HG03066 (cell line): ENCODE measurements around the gene SIM2.

Source experiments
- ATAC-seq: cut with Tn5 transposase; IDR thresholded peaks from one replicate; pipeline ENCODE4 v1.9.1; 2021; ENCODE audit warnings: low read depth; ENCODE audit not compliant: unreplicated experiment

The SIM2 gene

DNA sequence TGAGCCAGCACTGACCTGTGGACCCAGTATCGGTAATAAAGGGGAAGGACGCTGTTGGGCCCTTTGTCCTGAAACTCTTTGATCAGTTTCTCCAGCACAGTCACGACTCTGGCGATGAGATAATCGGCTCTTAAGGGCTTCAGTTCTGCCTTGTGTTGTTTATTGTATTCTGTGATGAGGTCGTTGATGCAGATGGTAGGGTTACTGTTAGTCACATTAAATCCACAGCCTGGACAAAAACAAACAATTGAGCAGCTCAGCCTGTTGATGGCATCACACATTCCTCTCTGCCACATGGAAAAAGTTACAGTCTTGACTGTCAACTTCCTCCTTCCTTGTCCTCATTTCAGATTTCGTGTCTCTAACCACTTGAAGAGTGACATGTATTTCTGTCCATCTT is 57.6 kb downstream of the SIM2 start:
- ATAC-seq: no peak

GRCh38 chr21:36757196-36757595 is 58.3 kb downstream of the SIM2 start:
- no peak for ATAC-seq

DNA sequence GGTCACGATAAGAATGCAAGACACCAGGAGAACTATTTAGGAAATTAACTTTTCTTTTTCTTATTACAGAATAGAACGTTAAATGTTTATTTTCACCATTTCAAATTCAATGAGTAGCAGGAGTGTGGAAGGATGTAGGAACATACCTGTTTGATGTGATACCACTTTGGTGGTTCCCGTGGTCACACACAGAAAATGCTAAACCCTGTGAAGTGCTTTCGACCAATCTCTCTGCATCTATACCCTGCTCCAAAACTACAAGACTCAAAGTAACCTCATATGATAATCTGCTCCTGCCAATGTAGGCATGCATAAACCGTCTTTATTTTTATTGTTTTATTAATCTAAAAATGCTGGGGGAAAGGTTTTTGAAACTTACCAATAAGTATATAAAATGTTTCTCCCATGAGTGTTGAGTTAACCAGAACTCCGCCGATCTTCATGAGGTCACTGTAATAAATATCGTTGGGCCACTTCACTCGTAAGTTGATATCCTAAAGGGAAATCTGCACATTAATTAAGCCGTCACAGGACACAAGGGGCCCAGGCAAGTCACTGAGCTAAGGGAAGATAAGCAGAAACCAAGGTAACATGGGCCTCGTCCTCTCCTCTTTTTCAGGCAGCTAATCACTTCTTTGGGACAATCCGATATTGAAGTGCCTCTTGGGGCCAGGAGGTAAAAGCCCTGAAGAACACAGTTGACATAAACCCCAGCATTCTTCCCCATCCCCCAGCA is 60.6 kb downstream of the SIM2 start:
- ATAC-seq: no peak

- ATAC-seq: no peak
Measured at GRCh38 chr21:36761685-36762084, 62.8 kb downstream of the SIM2 start.

- ATAC-seq: no peak
Measured at GRCh38 chr21:36762642-36763041, 63.7 kb downstream of the SIM2 start.

DNA sequence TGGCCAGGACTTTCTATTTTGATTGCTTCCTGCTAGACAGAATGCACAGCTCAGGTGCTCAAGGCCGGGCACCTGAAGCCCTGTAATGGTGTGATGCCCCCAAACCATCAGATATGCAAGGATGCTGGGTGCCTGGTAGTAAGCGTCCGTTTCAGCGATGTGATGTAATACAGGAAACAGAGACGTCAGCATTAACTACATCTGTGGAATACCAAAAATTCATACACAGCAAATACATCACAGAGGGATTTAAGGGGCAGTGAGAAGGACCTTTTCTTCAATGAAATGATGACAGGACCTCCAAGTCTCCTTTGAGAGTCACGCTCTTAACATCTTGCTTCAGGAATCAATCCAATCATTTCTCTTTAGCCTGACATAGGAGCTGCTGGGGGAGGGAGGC is 64.4 kb downstream of the SIM2 start:
- ATAC-seq: no peak

GRCh38 chr21:36765229-36765628 is 66.3 kb downstream of the SIM2 start:
- ATAC-seq: no peak

DNA sequence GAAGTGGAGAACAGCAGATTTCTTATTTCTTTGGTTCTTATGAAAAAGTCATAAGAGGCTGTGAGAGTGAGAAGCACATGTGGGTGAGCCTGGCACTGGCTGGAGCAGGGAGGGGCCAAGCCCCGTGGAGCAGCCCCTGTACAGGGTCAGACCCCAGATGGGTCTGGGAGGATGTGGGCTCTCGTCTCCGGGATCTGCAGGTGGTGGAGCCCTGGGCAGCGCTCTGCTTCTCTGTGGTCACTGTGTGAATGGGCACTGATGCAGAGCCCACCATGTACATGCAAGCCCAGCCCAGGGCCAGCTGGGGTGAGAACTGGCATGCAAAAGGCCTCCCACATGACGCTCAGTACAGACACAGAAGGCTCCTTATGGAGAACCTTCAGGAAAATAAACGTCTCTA is 67.6 kb downstream of the SIM2 start:
- no peak for ATAC-seq

DNA sequence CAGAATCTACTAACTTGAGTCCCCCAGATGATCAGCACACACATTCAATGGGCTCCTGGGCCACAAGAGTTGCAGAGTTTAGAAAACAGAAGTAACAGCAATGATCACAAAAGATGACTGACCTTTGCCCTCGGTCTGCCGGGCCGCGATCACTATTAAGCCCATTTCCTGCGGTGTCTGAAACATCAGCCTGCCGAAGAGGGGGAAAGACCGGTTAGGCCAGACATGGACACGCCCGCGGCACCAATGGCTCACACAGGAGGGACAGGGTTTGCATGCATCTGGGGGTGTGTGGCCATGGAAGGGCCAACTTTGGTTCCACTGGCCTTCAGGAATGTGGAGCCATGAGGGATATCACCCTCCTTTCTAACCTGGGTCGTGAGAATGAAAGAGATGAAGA is 68.2 kb downstream of the SIM2 start:
- no peak for ATAC-seq

DNA sequence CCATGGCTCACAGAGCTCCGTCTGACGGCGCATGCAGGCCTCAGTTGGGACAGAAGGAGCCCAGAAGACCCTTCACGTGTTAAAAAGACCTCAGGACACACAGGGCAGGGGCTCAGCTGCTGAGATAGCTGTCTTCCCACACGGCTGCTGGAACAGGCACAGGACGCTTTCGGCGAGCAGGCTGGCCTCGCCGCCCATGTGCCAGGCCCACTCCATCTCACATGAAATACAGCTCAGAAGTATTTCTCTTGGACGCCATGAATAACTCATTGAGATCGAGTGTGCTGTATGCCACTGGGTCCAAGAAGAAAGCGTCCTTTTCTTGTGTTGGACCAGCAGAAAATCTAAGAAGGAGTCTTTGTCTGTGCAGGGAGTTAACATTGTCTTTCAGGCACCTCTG is 69.6 kb downstream of the SIM2 start:
- ATAC-seq: no peak

DNA sequence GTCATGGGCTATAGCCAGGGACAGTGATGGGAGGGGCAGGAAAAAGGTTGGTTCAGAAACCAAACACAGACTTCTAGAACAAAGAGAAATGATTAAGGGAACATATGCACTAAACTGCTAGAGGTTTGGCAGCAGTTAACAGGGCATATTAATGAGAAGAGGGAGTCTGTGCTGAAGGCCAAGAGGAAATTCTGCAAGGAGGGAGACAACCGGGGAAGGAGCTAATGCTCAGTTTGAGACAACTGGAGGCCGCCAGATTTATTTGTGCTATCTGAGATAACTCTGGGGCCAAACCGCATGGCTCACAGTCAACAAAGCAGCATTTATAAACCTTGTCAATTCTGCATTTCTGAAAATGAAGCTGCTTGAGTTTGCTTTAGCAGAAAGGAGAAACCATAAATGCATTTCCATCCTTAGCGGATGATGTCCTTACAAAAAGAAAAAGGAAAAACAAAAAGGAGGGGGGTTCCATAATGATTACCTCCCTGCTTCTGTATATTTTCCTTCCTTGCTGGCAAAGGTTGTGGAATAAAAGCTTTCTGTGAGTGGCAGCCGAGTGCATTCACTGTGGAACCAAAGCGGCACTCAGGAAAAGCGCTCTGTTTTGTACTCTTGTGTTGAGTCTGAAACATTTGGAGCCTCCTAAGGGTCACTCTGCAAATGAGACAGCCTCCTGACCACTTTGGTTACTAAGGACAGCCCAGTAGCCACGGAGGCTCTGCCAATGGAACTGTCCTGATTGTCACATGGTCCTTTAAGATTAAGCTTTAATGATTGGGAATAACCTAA is 70.3 kb downstream of the SIM2 start:
- no peak for ATAC-seq

- no peak for ATAC-seq
Measured at GRCh38 chr21:36773117-36773516, 74.2 kb downstream of the SIM2 start.

GRCh38 chr21:36773995-36774394 is 75.1 kb downstream of the SIM2 start:
- ATAC-seq: no peak

- ATAC-seq: no peak
Measured at GRCh38 chr21:36776981-36777617, 78.2 kb downstream of the SIM2 start.

- no peak for ATAC-seq
Measured at GRCh38 chr21:36780861-36781260, 81.9 kb downstream of the SIM2 start.

DNA sequence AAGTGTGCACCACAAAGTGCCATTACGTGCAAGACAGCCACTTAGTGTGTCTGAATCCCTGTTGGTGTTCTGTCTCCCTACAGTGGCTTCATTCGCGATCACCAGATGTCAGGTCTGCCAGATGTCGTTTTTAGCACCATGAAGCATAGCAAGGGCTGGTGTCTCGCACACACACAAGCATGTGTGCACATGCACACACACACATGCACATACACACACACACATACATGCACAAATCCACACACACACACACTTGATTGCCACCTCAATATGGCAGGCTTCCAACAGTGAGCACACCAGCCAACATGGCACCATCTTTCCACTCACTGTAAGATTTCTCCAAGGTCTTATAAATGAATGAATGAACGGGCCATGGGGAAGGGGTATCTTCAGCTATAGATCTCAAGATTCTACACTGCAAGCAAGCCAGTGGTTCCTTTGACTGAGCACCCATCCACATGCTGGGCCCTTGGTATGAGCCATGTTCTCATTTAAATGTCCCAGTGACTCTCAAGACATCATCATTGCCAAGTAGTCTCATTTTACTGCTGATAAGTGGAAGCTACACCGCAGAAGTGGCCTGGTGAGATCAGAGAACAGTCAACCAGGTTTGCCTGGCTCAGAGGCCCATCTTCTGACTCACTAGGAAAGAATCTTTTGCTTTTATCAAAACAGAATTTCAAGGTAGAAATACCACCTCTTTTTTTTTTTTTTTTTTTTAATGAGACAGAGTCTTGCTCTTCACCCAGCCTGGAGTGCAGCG is 84.9 kb downstream of the SIM2 start:
- ATAC-seq: no peak

DNA sequence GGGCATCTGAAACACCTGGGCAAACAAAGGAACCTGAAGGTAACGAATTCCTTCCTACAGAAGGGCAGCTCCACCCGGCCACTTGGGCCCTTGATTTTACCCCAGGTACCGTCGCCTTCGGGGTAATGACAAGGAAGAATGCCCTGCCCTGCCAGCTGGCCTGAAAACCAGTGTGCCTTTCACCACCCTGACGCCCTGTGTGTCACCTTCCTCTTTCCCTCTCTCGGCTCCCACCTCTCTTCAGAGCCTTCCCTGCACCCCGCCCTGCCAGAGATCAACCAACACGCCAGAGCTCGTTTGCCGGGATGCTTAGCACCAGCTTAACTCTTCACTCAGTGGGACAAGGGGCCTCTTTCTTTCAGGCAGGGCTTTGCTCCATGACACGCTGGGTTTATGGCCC is 86.0 kb downstream of the SIM2 start:
- ATAC-seq: no peak

DNA sequence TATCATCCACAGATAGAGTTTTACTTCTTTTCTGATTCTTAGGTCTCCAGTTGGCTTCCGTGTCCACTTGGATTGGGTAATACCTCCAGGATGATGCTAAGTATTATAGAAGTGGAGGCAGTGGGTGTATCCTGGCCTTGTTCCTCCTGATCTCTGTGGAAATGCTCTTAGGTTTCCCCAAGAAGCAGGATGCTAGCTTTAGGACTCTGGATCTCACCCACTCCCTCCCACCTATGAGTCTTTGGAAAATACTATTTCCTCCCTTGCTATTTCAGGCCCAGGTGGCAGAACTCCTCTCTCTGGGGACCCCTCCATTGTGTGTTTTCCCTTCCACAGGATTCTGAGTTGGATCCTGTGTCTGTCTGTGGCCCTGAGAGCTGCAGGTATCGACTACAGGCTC is 86.7 kb downstream of the SIM2 start:
- ATAC-seq: no peak

DNA sequence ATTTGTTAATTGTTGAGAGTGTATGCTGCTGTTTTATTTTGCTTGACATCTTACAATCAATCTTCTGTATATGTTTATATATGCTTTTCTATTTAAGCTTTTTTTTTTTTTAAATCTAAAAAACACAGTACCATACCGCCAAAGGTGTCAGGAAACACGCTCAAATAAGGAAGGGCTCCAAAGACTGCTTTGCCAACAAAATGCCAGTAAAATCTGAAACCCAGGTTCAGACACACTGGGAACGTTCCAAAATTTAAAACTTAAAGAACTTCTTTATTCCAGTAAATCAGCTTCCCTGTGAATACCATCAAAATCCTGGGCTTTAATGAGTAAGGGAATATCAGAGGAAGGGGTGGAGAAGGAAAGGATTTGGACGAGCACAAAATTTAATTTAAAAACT is 87.3 kb downstream of the SIM2 start:
- ATAC-seq: no peak

- ATAC-seq: no peak
Measured at GRCh38 chr21:36788120-36788638, 89.3 kb downstream of the SIM2 start.

GRCh38 chr21:36790616-36791015 is 91.7 kb downstream of the SIM2 start:
- no peak for ATAC-seq
